Fibroblast of pulmonary artery (primary cell): ENCODE results near the gene MPC1.
A peak's percentile ranks its signal among the peaks of the same experiment; 100 is the strongest.

ENCODE experiments used
- DNase-seq: peaks from one replicate; pipeline ENCODE4 v3.0.0-alpha.2; 2010; ENCODE audit warnings: low read depth
- H3K4me3 ChIP-seq: replicated peaks from 2 replicates; pipeline ENCODE4 v1.5.1; 2011; ENCODE audit warnings: low read depth, mild to moderate bottlenecking, control low read depth, low read length, moderate library complexity
- CTCF ChIP-seq: IDR thresholded peaks from 2 replicates; pipeline ENCODE4 v1.5.1; 2011; ENCODE audit warnings: mild to moderate bottlenecking, control low read depth, low read length, inconsistent platforms; ENCODE audit errors: missing control alignments

Gene MPC1

GRCh38 chr6:166381733-166382499 is 824 bp downstream of the MPC1 start:
- DNase-seq, result peak; percentile 52
- H3K4me3 ChIP-seq, result peak overlapping the region; percentile 78
- peak; percentile 52 for TF ChIP-seq CTCF

GRCh38 chr6:166381381-166381732 is 1.4 kb downstream of the MPC1 start:
- no peak for DNase-seq
- TF ChIP-seq CTCF, result no peak
- peak overlapping the region; percentile 78 for H3K4me3 ChIP-seq

GRCh38 chr6:166379800-166380199 is 2.9 kb downstream of the MPC1 start:
- no peak for TF ChIP-seq CTCF
- H3K4me3 ChIP-seq, result no peak overlapping the region
- DNase-seq, result no peak

GRCh38 chr6:166379103-166379586 is 3.6 kb downstream of the MPC1 start:
- no peak overlapping the region for H3K4me3 ChIP-seq
- TF ChIP-seq CTCF, result no peak

GRCh38 chr6:166377721-166378120 is 5.0 kb downstream of the MPC1 start:
- no peak for TF ChIP-seq CTCF
- DNase-seq, result no peak
- no peak overlapping the region for H3K4me3 ChIP-seq

More at GRCh38 chr6:166379103-166379586, 3.6 kb downstream of the MPC1 start:
- DNase-seq, result no peak

- no peak for DNase-seq
- H3K4me3 ChIP-seq, result no peak overlapping the region
- no peak for TF ChIP-seq CTCF
These were observed 7.7 kb downstream of the MPC1 start for GRCh38 chr6:166375013-166375412.

- DNase-seq, result no peak
- no peak overlapping the region for H3K4me3 ChIP-seq
- TF ChIP-seq CTCF, result no peak
These were observed 12.3 kb downstream of the MPC1 start for GRCh38 chr6:166370489-166370888.
